Measurements from ENCODE around the gene IQCE.

The IQCE gene

GRCh38 chr7:2649991-2650390 lies 91.2 kb downstream of the IQCE start:
- no peak for DNase-seq

DNA sequence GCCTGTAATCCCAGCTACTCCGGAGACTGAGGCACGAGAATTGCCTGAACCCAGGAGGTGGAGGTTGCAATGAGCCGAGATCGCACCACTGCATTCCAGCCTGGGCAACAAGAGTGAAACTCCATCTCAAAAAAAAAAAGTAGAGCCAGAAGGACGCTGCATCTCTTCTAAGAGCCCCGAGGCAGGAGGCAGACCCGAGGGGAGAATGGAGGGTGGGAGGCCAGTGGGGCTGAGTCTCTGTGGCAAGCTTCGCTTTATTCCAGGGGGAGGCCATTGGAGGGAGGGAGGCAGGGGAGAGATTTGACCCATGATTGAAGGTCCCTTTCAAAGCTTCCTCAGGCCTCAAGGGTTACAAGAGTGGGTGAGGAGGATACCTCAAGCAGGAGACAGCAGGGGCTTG lies 91.7 kb downstream of the IQCE start:
- no peak for DNase-seq

- no peak for DNase-seq
These were observed 92.6 kb downstream of the IQCE start for GRCh38 chr7:2651336-2651735.

DNA sequence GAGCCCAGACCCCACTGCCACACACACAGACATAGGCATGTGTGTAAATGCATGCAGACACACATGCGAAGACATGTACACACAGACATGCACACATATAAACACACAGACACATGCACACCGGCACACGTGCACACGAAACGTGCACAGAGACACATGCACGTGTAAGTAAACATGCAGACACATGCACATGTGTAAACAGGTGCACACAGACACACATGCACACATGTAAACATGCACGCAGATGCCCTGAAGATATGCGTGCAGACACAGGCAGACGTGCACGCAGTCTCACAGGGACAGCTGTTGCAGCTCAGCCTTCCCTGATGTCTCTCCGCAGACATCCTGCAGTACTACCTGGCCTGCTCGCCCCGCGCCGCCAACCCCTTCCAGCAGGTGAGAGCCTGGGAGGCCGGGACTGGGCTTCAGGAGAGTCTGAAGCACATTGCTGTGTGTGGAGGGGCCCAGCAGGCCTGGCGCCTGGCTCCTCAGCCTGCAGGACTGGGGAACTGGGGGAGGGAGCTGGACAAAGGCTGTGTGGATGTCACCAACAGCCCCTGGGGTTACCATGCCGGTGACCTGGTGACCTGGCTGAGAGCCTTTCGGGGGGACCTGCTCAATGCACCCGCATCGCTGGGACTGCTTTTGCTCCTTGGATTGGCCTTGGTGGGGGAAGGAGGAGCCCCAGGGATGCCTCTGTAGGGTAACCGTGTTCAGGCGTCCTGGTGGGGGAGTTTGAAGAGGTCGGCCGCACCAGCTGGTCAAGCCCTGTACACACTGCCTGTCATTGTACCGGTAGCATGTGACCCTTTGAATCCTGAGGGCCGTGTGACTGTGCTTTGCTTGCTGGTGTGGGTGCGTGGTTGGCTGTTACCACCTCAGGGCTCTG lies 93.3 kb downstream of the IQCE start:
- no peak for DNase-seq

DNA sequence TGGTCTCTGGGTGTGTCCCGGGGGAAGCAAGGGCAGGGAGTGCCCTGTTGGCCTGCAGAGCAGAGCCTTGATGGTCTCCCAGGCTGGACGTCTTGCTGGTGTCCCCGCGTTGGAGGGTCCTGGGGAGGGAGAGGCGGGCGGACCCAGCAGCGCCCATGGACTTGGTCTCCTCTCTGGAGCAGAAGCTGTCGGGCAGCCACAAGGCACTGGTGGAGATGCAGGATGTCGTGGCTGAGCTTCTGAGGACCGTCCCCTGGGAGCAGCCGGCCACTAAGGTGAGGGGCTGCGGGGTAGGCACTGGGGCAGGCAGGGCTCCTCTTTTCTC lies 93.9 kb downstream of the IQCE start:
- DNase-seq: no peak

- no peak for DNase-seq
These were observed 95.3 kb downstream of the IQCE start for GRCh38 chr7:2654059-2654458.

GRCh38 chr7:2655870-2656614 lies 97.3 kb downstream of the IQCE start:
- DNase-seq: no peak

- no peak for DNase-seq
These were observed 98.4 kb downstream of the IQCE start for GRCh38 chr7:2657208-2657607.

DNA sequence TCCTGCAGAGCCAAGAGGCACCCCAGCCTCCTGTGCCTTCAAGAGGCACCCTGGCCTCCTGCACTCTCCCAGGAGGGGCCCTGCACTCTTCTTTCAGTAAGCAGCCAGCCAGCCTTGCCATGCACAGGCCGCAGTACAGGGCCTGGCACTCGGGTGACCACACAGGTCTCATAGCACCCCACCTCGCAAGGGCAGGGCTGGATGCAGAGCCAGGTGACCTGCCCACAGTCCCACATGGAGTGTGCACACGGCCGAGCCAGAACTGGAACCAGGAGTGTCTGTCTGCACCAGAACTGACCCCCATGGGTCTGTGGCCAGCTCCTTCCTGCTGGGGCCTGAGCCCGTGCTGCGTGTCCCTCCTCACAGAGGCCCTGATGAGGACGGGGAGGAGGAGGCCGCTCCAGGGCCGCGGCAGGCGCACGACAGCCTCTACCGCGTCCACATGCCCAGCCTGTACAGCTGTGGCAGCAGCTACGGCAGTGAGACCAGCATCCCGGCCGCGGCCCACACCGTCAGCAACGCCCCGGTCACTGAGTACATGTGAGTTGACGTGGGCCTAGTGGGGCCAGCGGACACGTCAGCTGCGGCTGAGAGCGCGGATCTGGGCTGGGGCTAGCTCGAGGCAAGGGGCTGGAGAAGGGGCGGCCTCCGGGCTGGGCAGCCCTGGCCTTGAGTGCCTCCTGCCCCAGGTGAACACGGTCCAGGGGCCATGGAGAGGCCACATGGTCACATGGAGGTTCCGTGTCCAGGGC lies 99.3 kb downstream of the IQCE start:
- no peak for DNase-seq

DNA sequence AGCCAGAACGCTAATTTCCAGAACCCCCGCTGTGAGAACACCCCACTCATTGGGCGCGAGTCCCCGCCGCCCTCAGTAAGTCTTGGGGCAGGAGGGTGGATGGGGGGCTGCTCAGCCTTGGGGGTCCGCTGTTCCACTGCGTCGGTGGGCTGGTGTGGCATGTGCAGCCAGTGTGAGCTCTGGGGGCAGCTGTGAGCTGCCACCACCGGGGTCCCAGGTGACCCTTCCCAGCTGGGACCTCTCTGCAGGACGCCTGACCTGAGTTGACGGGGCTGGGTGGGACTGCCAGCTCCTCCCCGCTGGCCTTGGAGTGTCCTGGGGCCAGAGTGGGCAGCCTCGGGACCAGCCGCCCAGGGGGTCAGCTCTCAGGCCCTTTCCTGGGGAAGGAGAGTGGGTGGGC lies 100.2 kb downstream of the IQCE start:
- DNase-seq: no peak

DNA sequence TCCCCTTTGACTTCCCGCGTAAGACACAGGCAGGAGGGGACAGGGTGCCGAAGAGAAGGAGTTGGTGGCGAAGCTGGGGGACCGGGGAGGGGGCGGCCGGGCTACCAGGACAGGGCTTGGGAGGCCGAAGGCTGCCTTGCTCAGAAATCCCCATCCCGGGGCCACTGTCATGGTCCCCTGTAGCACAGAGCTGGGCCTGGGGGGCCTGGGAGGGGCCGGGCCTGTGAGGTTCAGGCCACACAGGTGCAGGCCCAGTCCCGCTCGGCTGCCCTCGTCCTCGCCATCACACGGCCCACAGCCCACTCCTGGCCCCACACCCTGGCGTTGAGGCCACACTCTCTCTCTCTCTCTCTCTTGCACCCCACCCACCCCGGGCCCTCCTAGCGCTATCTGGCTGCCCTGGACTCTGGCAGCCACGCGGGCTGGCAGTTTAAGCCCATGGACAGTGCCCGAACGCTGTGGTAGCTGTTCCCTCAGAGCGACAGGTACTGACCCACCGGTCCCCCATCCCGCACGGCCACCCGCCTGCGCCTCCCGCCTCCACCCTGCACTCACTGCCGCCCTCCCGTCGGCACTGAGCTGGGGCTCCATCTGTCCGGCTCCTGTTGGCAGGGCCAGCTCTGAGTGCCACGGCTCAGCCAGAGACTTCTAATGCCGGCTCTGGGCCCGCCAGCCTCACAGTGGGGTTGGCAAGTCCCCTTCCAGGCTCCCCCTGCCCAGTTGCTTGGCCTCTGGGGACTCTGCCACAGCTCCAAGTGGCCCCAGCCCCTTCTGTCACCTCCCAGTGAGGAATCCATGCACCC lies 101.0 kb downstream of the IQCE start:
- no peak for DNase-seq

DNA sequence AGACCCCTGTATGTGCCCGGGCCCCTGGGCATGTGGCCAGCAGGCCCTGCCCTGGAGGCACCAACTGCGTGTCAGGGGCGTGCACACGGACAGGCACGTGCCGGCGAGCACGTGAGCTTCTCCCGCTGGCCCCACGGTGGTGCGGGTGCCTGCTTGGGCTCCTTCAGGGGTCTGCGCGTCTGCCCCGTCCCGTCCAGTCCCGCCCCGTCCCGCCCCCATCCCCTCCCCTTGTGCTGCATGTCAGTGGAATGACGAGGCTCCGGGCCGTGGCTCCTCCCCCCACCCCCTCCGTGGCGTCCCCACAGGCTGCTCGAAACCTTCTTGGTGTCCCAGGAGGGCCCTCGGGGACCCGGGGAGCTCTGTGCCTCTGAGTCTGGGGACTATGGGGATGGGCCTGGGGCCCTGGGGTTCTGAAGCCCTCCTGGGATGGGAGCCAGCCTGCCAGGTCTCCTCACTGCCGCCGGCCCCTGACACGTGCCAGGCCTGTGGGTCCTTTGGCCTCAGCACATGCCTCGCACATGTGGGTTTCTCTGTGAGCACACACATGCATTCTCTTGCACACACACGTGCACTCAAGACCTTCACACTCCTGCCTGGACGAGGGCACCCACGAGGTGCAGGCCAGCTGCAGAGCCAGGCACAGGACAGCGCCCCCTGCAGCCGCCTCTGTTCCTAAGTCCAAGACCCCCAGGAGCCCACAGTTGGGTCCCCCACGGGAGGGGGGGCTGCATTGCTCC lies 101.7 kb downstream of the IQCE start:
- DNase-seq: no peak

GRCh38 chr7:2661096-2661449 lies 102.3 kb downstream of the IQCE start:
- no peak for DNase-seq

- DNase-seq: no peak
These were observed 103.0 kb downstream of the IQCE start for GRCh38 chr7:2661602-2662272.

- DNase-seq: no peak
These were observed 103.7 kb downstream of the IQCE start for GRCh38 chr7:2662273-2663120.

GRCh38 chr7:2663121-2663886 lies 104.5 kb downstream of the IQCE start:
- no peak for DNase-seq

GRCh38 chr7:2663960-2664359 lies 105.2 kb downstream of the IQCE start:
- DNase-seq: no peak
